Measurements from ENCODE around the gene SLC6A8. TPM values are rescaled to one million over a fixed set of nuclear protein-coding genes. Genes with fewer than 3 reads are reported as not detected.

Gene SLC6A8
- total and polyA plus RNA-seq, 11 donors: 113 to 241 (median 179) TPM

DNA sequence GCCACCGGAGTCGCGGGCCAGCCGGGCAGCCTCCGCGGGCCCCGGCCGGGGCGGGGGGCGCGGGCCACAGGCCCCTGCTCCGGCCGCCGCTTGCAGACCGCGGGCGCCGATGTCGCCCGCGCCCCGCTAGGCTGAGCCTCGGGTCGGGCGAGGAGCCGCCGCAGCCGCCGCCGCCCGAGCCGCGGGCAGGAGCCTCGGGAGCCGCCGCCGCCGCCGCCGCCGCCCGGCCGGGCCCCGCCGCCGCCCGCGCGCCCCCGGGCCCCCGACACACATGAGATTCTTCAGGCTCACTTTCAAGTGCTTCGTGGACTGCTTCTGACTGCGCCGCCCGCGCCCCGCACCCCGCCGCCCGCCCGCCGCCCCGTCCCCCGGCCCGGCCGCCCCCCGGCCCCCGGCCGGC lies 345 bp downstream of the SLC6A8 start:
- Histone ChIP-seq H3K36me3 (no peaks in the 10 kb centered on the region), H3K9me3 (peaks cover 0 to 4% (median 0%) of the 10 kb centered on the region in 12 donors), H3K4me1 (peaks cover 0 to 13% (median 0%) of the 10 kb centered on the region in 12 donors), H3K27me3 (peaks cover 0 to 18% (median 0%) of the 10 kb centered on the region in 9 donors), H3K27ac (peak overlapping the region in 1 of 12 donors; percentile 92), H3K4me3 (peak overlapping the region in 1 of 12 donors; percentile 69)
- WGBS, 4 donors: 0 to 40% (median 1%) methylated on average over 1 to 59 of the region's 69 CpGs; no CpG with 5 or more reads in 1 of the 4 donors
- TF ChIP-seq, protein P1, sequence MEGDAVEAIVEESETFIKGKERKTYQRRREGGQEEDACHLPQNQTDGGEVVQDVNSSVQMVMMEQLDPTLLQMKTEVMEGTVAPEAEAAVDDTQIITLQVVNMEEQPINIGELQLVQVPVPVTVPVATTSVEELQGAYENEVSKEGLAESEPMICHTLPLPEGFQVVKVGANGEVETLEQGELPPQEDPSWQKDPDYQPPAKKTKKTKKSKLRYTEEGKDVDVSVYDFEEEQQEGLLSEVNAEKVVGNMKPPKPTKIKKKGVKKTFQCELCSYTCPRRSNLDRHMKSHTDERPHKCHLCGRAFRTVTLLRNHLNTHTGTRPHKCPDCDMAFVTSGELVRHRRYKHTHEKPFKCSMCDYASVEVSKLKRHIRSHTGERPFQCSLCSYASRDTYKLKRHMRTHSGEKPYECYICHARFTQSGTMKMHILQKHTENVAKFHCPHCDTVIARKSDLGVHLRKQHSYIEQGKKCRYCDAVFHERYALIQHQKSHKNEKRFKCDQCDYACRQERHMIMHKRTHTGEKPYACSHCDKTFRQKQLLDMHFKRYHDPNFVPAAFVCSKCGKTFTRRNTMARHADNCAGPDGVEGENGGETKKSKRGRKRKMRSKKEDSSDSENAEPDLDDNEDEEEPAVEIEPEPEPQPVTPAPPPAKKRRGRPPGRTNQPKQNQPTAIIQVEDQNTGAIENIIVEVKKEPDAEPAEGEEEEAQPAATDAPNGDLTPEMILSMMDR (IDR thresholded peaks at IDR 0.05): no peak
- no peak for TF ChIP-seq POLR2A (IDR thresholded peaks at IDR 0.05)
- intact Hi-C loops (cut with DNase I): no loop called here
- DNase-seq (peak in 2 of 5 donors; percentile 14 to 16), ATAC-seq (no peak)

DNA sequence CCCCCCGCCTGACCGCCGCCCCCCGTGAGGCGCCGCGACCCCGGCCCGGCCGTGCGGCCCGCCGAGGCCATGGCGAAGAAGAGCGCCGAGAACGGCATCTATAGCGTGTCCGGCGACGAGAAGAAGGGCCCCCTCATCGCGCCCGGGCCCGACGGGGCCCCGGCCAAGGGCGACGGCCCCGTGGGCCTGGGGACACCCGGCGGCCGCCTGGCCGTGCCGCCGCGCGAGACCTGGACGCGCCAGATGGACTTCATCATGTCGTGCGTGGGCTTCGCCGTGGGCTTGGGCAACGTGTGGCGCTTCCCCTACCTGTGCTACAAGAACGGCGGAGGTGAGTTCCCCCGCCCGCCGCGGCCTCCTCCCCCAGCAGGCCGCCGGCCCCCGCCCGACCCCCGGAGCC lies 780 bp downstream of the SLC6A8 start:
- H3K4me3 ChIP-seq: peak overlapping the region in 11 of 12 donors; percentile 20 to 69 (median 50)
- 1 to 10% (median 1%) methylated on average over 2 to 54 of the region's 57 CpGs; no CpG with 5 or more reads in 1 of the 4 donors for WGBS, 4 donors
- ATAC-seq (no peak), DNase-seq (peak in 1 of 5 donors; percentile 19)
- peak overlapping the region; percentile 58 to 92 (median 80) for H3K27ac ChIP-seq
- peaks cover 0 to 2% (median 0%) of the 10 kb centered on the region in 12 donors for H3K9me3 ChIP-seq
- peaks cover 0 to 18% (median 0%) of the 10 kb centered on the region in 9 donors for H3K27me3 ChIP-seq
- no peak for TF ChIP-seq POLR2A (IDR thresholded peaks at IDR 0.05)
- TF ChIP-seq, protein P1 (IDR thresholded peaks at IDR 0.05): no peak
- H3K36me3 ChIP-seq: no peaks in the 10 kb centered on the region
- H3K4me1 ChIP-seq: peaks cover 0 to 16% (median 0%) of the 10 kb centered on the region in 12 donors
- intact Hi-C loops (cut with DNase I): no loop called here

DNA sequence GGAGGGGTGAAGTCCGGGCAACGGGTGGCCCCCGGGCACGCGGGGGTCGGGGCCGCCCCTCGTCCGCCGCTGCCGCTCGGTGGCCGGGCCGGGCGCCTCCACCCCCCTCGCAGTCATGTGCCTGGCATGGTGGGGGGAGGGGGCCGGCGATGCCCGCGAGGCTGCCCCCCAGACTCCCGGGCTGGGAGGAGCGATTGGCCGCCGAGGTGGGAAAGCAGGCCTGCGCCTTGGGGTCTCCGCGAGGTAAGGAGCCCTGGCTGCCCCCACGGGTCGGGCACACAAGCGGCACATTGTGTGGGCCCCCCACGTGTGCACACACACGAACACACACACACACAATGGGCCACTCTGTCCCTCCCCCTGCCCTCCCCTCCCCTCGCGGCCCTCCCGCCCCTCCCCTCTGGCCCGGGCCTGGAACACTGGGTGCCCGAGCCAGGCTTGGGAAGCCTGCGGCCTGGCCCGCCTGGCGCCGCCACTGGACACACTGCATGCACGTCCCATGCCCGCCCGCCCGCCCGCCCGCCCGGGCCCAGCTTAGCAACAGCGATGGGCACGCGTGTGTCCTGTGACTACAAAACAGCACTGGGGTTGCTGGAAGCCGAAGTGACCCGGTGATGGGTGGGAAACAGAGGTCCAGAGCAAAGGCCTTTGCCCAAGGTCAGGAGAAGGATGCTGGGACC lies 1.3 kb downstream of the SLC6A8 start:
- ATAC-seq (peak; percentile 57 to 73 (median 65)), DNase-seq (peak in 3 of 5 donors; percentile 39 to 70 (median 66))
- 14 to 55% (median 34%) methylated on average over 11 to 53 of the region's 53 CpGs for WGBS, 4 donors
- Histone ChIP-seq H3K4me1 (peaks cover 0 to 16% (median 0%) of the 10 kb centered on the region in 12 donors), H3K9me3 (no peaks in the 10 kb centered on the region), H3K36me3 (no peaks in the 10 kb centered on the region), H3K27ac (peak overlapping the region; percentile 58 to 92 (median 80)), H3K4me3 (peak overlapping the region; percentile 14 to 69 (median 50)), H3K27me3 (peaks cover 0 to 17% (median 0%) of the 10 kb centered on the region in 9 donors)
- no peak for TF ChIP-seq POLR2A (IDR thresholded peaks at IDR 0.05)
- TF ChIP-seq, protein P1 (IDR thresholded peaks at IDR 0.05): no peak
- intact Hi-C loops (cut with DNase I): no loop called here

All from heart left ventricle (tissue), 16 donors.